ENCODE data around the gene NAT8L.

The NAT8L gene

GRCh38 chr4:2081540-2081939, 22.4 kb downstream of the NAT8L start:
- in situ Hi-C loops (cut with HindIII; ENCODE audit: low sequenced_read_pairs) = loop anchor here (5.0 kb wide), 1 partner anchor 86 kb away; no protein-coding TSS in a partner anchor
- TF ChIP-seq CTCF (IDR thresholded peaks at IDR 0.05; ENCODE audit: low read depth, low read length, missing control alignments) = no peak
- no peak overlapping the region for H3K4me3 ChIP-seq (ENCODE audit: low read depth, low read length)
- DNase-seq (ENCODE audit: low read depth) = no peak

- no peak for TF ChIP-seq CTCF (IDR thresholded peaks at IDR 0.05; ENCODE audit: low read depth, low read length, missing control alignments)
- DNase-seq (ENCODE audit: low read depth) = no peak
- in situ Hi-C loops (cut with HindIII; ENCODE audit: low sequenced_read_pairs) = loop anchor here (5.0 kb wide), 1 partner anchor 85 kb away; no protein-coding TSS in a partner anchor
- no peak overlapping the region for H3K4me3 ChIP-seq (ENCODE audit: low read depth, low read length)
These were observed 23.0 kb downstream of the NAT8L start for GRCh38 chr4:2082118-2082517.

- no peak overlapping the region for H3K4me3 ChIP-seq (ENCODE audit: low read depth, low read length)
- DNase-seq (ENCODE audit: low read depth) = no peak
- in situ Hi-C loops (cut with HindIII; ENCODE audit: low sequenced_read_pairs) = loop anchor here (5.0 kb wide), 1 partner anchor 85 kb away; no protein-coding TSS in a partner anchor
- no peak for TF ChIP-seq CTCF (IDR thresholded peaks at IDR 0.05; ENCODE audit: low read depth, low read length, missing control alignments)
These were observed 23.5 kb downstream of the NAT8L start for GRCh38 chr4:2082627-2083026.

GRCh38 chr4:2083116-2083825, 24.1 kb downstream of the NAT8L start:
- in situ Hi-C loops (cut with HindIII; ENCODE audit: low sequenced_read_pairs) = loop anchor here (5.0 kb wide), 1 partner anchor 84 kb away; no protein-coding TSS in a partner anchor
- no peak for TF ChIP-seq CTCF (IDR thresholded peaks at IDR 0.05; ENCODE audit: low read depth, low read length, missing control alignments)
- no peak for DNase-seq (ENCODE audit: low read depth)
- H3K4me3 ChIP-seq (ENCODE audit: low read depth, low read length) = no peak overlapping the region

- TF ChIP-seq CTCF (IDR thresholded peaks at IDR 0.05; ENCODE audit: low read depth, low read length, missing control alignments) = no peak
- DNase-seq (ENCODE audit: low read depth) = no peak
- in situ Hi-C loops (cut with HindIII; ENCODE audit: low sequenced_read_pairs) = loop anchor here (5.0 kb wide), 1 partner anchor 84 kb away; no protein-coding TSS in a partner anchor
- no peak overlapping the region for H3K4me3 ChIP-seq (ENCODE audit: low read depth, low read length)
These were observed 24.7 kb downstream of the NAT8L start for GRCh38 chr4:2083826-2084160.

- in situ Hi-C loops (cut with HindIII; ENCODE audit: low sequenced_read_pairs) = loop anchor here (5.0 kb wide), 1 partner anchor 83 kb away; no protein-coding TSS in a partner anchor
- TF ChIP-seq CTCF (IDR thresholded peaks at IDR 0.05; ENCODE audit: low read depth, low read length, missing control alignments) = no peak
- H3K4me3 ChIP-seq (ENCODE audit: low read depth, low read length) = no peak overlapping the region
- DNase-seq (ENCODE audit: low read depth) = no peak
These were observed 25.2 kb downstream of the NAT8L start for GRCh38 chr4:2084316-2084715.
